Stimulated activated naive CD8-positive, alpha-beta T cell treated with anti-CD3 and anti-CD28 coated beads, Interleukin-15, amount 100 ng/mL, for 72 hours (primary cell): Measurements from ENCODE around the gene TEAD3.

Source experiments
- ATAC-seq: fragments of 150-1000 bp; cut with Tn5 transposase; 2 replicates; pipeline ENCODE4 v1.10.0; 2021; ENCODE audit warnings: mild to moderate bottlenecking, moderate library complexity
- DNase-seq, 2 donors: peaks; one replicate each; pipeline ENCODE4 v3.0.0; 2021 to 2022
- H3K27ac Mint-ChIP-seq, 2 donors: one replicate each; pipeline ENCODE4 v1.8.0; 2022; ENCODE audit warnings: mild to moderate bottlenecking in 2 of 2, mixed read lengths in 2 of 2, moderate library complexity in 2 of 2
- H3K27me3 Mint-ChIP-seq: one replicate; pipeline ENCODE4 v1.8.0; 2022; ENCODE audit warnings: mixed read lengths
- H3K4me1 Mint-ChIP-seq: one replicate; pipeline ENCODE4 v1.8.0; 2022; ENCODE audit warnings: mild to moderate bottlenecking, mixed read lengths
- H3K4me3 Mint-ChIP-seq, 2 donors: one replicate each; pipeline ENCODE4 v1.8.0; 2022; ENCODE audit warnings: mild to moderate bottlenecking in 2 of 2, mixed read lengths in 2 of 2, moderate library complexity in 1 of 2
- H3K9me3 Mint-ChIP-seq, 2 donors: one replicate each; pipeline ENCODE4 v1.8.0; 2022; ENCODE audit warnings: mixed read lengths in 2 of 2

TEAD3 gene

DNA sequence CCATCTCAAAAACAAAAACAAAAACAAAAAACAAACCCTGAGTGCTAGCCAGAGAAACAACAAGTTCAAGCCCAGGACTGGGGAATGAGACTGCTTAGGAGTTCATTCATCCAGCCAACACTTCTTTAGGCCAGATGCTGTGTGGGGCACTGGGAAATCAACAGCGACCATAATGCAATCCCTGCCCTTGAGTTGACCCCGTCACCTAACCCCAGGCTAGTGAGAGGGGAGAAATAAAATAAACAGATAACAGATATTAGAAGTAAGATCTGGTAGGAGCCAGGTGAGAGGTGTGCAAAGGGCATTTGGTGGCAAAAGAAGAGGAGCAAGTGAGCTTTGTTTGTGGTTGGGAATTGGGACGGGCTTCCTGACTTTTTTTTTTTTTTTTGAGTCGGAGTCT lies 33.6 kb downstream of the TEAD3 start:
- Mint-ChIP-seq H3K4me1 (peaks cover 14% of the 10 kb centered on the region), H3K4me3 (no peak overlapping the region), H3K27ac (no peak overlapping the region), H3K27me3 (no peaks in the 10 kb centered on the region), H3K9me3 (no peaks in the 10 kb centered on the region)
- DNase-seq = no peak
- ATAC-seq = no peak

DNA sequence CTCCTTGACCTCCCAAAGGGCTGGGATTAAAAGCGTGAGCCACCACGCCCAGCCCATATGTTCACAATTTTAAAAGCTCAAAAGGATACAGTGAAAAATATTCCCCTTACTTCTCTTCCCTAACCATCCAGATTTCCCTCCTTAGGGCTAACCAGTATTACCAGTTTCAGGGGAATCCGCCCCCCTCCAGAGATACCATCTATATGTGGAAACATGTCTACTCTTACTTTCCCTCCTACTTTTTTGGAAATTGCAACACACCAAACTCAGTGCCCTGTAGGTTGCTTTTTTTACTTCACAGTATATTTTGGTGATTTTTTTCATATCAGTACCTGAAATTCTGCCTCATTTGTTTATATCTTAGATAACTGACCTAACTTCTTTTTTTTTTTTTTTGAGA lies 35.6 kb downstream of the TEAD3 start:
- Mint-ChIP-seq H3K4me3 (no peak overlapping the region), H3K9me3 (no peaks in the 10 kb centered on the region), H3K27me3 (no peaks in the 10 kb centered on the region), H3K27ac (peak overlapping the region in 1 of 2 donors; percentile 8), H3K4me1 (no peaks in the 10 kb centered on the region)
- ATAC-seq = no peak
- DNase-seq = no peak

- H3K4me3 Mint-ChIP-seq = no peak overlapping the region
- no peaks in the 10 kb centered on the region for H3K9me3 Mint-ChIP-seq
- peaks cover 26% of the 10 kb centered on the region for H3K4me1 Mint-ChIP-seq
- ATAC-seq (no peak), DNase-seq (no peak)
- H3K27me3 Mint-ChIP-seq = no peaks in the 10 kb centered on the region
- H3K27ac Mint-ChIP-seq = peak overlapping the region in 1 of 2 donors; percentile 22
Measured at GRCh38 chr6:35457907-35458306, 39.0 kb downstream of the TEAD3 start.

GRCh38 chr6:35454391-35455110 lies 42.3 kb downstream of the TEAD3 start:
- Mint-ChIP-seq H3K9me3 (no peaks in the 10 kb centered on the region), H3K4me3 (peak overlapping the region; percentile 18 to 28), H3K4me1 (peaks cover 39% of the 10 kb centered on the region), H3K27me3 (no peaks in the 10 kb centered on the region), H3K27ac (peak overlapping the region in 1 of 2 donors; percentile 48)
- DNase-seq (no peak), ATAC-seq (no peak)

GRCh38 chr6:35453236-35453635 lies 43.6 kb downstream of the TEAD3 start:
- no peaks in the 10 kb centered on the region for H3K9me3 Mint-ChIP-seq
- H3K4me1 Mint-ChIP-seq = peaks cover 45% of the 10 kb centered on the region
- ATAC-seq (no peak), DNase-seq (no peak)
- H3K27me3 Mint-ChIP-seq = no peaks in the 10 kb centered on the region
- no peak overlapping the region for H3K27ac Mint-ChIP-seq
- peak overlapping the region; percentile 76 to 80 for H3K4me3 Mint-ChIP-seq

DNA sequence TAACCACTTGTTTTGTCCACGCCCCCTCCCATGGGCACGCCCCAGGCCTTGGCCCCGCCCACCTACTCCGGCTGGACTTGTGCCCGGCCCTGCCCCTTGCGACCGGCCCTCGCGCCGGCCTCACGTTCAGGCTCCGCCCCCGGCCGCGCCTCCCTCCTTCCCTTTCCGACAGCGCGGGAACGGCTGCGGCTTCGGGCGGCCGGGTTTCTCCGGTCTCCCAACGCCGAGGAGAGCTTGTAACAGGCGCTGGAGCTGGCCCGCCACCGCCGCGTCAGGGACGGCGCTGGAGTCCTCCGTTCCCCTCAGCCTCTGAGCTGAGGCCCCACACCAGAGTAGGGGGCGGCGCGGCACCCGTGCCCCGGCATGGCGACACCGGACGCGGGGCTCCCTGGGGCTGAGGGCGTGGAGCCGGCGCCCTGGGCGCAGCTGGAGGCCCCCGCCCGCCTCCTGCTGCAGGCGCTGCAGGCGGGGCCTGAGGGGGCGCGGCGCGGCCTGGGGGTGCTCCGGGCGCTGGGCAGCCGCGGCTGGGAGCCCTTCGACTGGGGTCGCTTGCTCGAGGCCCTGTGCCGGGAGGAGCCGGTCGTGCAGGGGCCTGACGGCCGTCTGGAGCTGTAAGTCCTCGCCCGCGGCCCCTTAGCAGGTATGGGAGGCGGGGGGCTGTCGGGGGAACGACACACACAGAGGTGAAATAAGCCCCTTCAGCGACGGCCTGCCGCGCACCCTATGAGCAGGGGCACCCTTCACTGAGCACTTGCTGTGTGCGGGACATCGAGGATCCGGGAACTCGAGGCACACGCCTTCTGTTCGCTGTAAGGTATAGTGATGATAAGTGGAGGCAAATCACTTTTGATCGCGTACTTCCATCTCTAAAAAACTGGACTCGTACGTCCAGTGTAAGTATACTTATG lies 44.4 kb downstream of the TEAD3 start, which contains the start of gene FANCE:
Gene FANCE, plus strand, starts transcription at position 156 of the 908 bp plus-strand sequence. Its CDS starts 208 bp downstream, at position 364.
- DNase-seq = peak; percentile 91 to 92
- H3K4me1 Mint-ChIP-seq = peaks cover 45% of the 10 kb centered on the region
- H3K27me3 Mint-ChIP-seq = no peaks in the 10 kb centered on the region
- peak; percentile 85 for ATAC-seq
- H3K9me3 Mint-ChIP-seq = no peaks in the 10 kb centered on the region
- H3K27ac Mint-ChIP-seq = no peak within 1 kb of the TSS
- H3K4me3 Mint-ChIP-seq = peak within 1 kb of the TSS; percentile 92 to 95

DNA sequence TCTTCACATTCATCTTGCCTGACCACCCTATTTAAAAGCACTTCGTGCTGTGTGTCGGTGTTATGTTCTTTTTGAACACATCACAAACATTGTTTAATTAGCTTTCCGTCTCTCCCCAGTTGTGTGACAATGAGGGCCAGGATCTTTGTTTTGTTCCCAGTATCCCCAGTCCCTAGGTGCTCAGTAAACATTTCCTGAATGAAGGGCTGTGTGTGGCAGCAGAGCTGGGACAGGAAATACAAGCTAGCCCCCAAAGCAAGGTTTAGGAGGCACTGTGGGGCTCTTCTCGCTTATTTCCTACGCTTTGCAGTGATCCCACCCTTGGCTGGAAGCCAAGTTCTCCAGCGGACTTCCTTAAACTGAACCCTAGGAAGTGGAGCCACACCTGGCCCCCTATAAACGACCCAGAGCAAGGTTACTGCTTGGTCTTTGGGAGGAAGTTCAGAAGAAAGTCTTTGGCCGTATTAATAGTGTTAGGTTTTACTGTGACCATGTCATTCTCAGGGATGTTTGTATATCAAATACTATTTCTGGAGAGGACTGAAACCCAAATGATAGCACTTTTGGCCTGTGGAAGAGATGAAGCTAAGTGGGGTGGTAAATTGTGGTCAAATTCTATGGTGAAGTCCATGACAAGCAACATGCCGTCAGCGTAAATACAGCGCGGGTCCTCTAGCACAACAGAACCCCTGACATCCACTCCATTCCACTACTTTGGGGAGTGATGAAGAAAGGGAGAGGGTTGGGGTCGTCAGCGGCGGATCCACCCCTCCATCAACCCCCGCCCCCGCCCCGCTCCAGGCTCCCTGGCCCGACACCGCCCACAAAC lies 45.3 kb downstream of the TEAD3 start:
- Mint-ChIP-seq H3K27me3 (no peaks in the 10 kb centered on the region), H3K4me3 (peak overlapping the region; percentile 92 to 95), H3K9me3 (no peaks in the 10 kb centered on the region), H3K27ac (no peak overlapping the region), H3K4me1 (peaks cover 45% of the 10 kb centered on the region)
- DNase-seq = no peak
- ATAC-seq = no peak

GRCh38 chr6:35449287-35449881 lies 47.5 kb downstream of the TEAD3 start:
- Mint-ChIP-seq H3K4me1 (peaks cover 44% of the 10 kb centered on the region), H3K9me3 (no peaks in the 10 kb centered on the region), H3K27me3 (no peaks in the 10 kb centered on the region), H3K27ac (no peak overlapping the region), H3K4me3 (no peak overlapping the region)
- peak in 1 of 2 donors; percentile 41 for DNase-seq
- ATAC-seq = peak; percentile 75

- DNase-seq (no peak), ATAC-seq (no peak)
- Mint-ChIP-seq H3K4me3 (no peak overlapping the region), H3K27ac (no peak overlapping the region), H3K4me1 (peaks cover 32% of the 10 kb centered on the region), H3K27me3 (no peaks in the 10 kb centered on the region), H3K9me3 (no peaks in the 10 kb centered on the region)
Measured at GRCh38 chr6:35448191-35448590, 48.7 kb downstream of the TEAD3 start.

DNA sequence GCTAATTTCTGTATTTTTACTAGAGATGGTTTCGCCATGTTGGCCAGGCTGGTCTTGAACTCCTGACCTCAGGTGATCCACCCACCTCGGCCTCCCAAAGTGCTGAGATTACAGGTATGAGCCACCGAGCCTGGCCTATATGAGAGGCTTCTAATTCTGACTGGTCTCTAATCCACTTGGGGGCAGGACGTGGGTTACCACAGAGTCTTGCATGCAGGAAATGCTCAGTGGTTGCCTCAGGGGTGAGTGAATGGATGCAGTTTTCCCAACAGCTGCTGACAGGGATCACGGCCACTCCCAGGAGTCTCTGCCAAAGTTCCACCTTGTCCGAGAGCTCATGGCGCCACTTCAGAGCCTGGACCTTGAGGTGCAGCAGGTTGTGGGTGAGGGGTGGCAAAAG lies 51.2 kb downstream of the TEAD3 start:
- Mint-ChIP-seq H3K9me3 (no peaks in the 10 kb centered on the region), H3K27ac (peak overlapping the region in 1 of 2 donors; percentile 83), H3K4me3 (no peak overlapping the region), H3K4me1 (peaks cover 21% of the 10 kb centered on the region), H3K27me3 (no peaks in the 10 kb centered on the region)
- DNase-seq (peak in 1 of 2 donors; percentile 53), ATAC-seq (peak; percentile 71)

GRCh38 chr6:35443341-35444030 lies 53.4 kb downstream of the TEAD3 start:
- Mint-ChIP-seq H3K4me3 (no peak overlapping the region), H3K9me3 (no peaks in the 10 kb centered on the region), H3K4me1 (peaks cover 11% of the 10 kb centered on the region), H3K27me3 (no peaks in the 10 kb centered on the region), H3K27ac (no peak overlapping the region)
- ATAC-seq (no peak), DNase-seq (no peak)

GRCh38 chr6:35442693-35443092 lies 54.2 kb downstream of the TEAD3 start:
- no peaks in the 10 kb centered on the region for H3K9me3 Mint-ChIP-seq
- H3K27me3 Mint-ChIP-seq = no peaks in the 10 kb centered on the region
- DNase-seq (no peak), ATAC-seq (no peak)
- peaks cover 11% of the 10 kb centered on the region for H3K4me1 Mint-ChIP-seq
- no peak overlapping the region for H3K4me3 Mint-ChIP-seq
- H3K27ac Mint-ChIP-seq = no peak overlapping the region

GRCh38 chr6:35441642-35442041 lies 55.2 kb downstream of the TEAD3 start:
- no peak for ATAC-seq
- no peak overlapping the region for H3K4me3 Mint-ChIP-seq
- no peaks in the 10 kb centered on the region for H3K9me3 Mint-ChIP-seq
- no peak for DNase-seq
- H3K27ac Mint-ChIP-seq = no peak overlapping the region
- no peaks in the 10 kb centered on the region for H3K27me3 Mint-ChIP-seq
- H3K4me1 Mint-ChIP-seq = peaks cover 11% of the 10 kb centered on the region

DNA sequence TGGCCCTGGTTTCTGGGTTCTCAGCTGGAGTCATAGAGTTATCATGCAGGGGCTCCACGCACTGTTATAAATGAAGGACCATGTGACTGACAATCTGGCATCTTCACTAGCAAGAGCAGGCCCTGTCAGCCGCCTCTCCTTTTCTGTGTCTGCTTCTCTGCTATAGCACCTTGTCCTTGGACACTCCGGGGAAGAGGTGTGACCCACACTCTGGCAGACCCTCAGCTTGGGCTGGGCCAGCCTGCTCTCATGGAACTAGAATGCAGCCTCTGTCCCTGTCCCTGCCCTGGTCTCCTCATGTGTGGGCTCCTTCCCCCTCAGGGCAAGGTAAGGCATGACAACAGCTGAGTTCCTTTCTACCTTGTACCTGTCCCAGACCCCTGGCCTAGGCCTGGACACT lies 55.7 kb downstream of the TEAD3 start:
- Mint-ChIP-seq H3K27me3 (no peaks in the 10 kb centered on the region), H3K4me3 (no peak overlapping the region), H3K27ac (no peak overlapping the region), H3K4me1 (peaks cover 10% of the 10 kb centered on the region), H3K9me3 (no peaks in the 10 kb centered on the region)
- no peak for ATAC-seq
- DNase-seq = no peak
